HT1080 (cell line): ENCODE data around the gene ADISSP. TPM values are rescaled to one million over a fixed set of nuclear protein-coding genes. Genes with fewer than 3 reads are reported as not detected.

Experiments
- DNase-seq: peaks from one replicate; pipeline ENCODE4 v3.0.0-alpha.2; 2015; ENCODE audit warnings: low read depth
- total RNA-seq: library from RNA; depleted of rRNA; stranded (reverse); fragments of >200 nt; shearing (Covaris generic); gene quantifications from 2 replicates; pipeline ENCODE4 v1.2.3, GENCODE V29; 2014

Gene ADISSP
- total RNA-seq, 1 experiment from 2014 or later: 171 TPM

DNA sequence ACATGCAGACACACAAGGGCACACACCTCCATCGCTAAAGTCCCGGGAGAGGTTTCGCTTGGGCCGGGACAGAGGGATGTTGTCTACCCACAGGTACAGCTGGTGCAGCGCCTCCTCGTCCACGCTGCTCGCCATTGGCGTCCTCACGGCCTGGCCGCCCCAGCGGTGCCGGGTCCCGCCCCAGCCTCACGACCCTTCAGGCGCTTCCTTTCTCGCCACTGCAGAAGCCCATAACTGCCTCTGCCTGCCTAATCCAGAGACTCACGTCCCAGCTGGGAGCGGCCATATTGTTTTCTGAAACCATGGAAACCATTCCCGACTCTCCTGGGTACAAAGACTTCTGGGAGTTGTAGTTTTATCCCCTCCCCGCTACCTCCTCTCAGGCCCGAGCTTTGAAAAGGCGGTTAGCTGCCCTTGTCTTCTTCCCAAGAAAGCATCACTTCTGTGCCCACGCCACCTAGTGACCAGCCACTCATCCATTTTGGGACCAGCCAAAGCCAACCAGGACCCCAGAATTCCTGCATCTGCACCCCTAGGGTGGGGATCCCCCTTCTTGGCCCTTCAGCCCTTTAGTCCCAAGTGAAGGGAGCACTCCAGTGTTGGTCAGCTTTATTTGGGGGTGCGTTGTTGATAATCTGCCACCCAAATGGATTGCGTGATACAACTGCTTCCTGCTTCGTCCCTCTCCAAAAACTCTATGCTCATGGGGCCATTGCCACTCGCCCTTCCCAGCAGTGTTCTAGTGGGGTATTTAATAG, 13.8 kb upstream of the ADISSP start, which contains the start of gene SPEF1:
Gene SPEF1 (minus strand): TSS at position 296 of the 758 bp plus-strand sequence. CDS start 161 bp downstream, at position 135.
- peak; percentile 96 for DNase-seq

DNA sequence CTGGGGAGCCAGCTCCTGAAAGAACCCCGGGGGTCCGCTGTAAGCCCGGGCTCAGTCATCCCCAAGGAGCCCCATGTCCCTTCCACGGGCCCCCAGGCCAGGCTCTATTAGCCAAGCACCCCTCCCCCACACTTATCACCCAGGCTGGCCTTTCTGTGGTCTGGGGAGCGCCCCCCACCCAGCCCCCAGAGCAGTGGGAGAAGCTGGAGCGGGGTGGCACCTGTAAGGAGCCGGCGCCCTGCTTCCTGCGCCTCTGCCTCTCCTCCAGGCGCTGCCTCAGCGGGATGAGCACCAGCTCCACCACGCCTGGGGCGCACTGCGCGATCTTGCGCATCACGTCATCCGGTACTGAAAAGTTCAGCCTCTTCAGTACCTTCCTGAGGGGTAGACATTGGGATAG, 11.4 kb upstream of the ADISSP start:
- DNase-seq: no peak

DNA sequence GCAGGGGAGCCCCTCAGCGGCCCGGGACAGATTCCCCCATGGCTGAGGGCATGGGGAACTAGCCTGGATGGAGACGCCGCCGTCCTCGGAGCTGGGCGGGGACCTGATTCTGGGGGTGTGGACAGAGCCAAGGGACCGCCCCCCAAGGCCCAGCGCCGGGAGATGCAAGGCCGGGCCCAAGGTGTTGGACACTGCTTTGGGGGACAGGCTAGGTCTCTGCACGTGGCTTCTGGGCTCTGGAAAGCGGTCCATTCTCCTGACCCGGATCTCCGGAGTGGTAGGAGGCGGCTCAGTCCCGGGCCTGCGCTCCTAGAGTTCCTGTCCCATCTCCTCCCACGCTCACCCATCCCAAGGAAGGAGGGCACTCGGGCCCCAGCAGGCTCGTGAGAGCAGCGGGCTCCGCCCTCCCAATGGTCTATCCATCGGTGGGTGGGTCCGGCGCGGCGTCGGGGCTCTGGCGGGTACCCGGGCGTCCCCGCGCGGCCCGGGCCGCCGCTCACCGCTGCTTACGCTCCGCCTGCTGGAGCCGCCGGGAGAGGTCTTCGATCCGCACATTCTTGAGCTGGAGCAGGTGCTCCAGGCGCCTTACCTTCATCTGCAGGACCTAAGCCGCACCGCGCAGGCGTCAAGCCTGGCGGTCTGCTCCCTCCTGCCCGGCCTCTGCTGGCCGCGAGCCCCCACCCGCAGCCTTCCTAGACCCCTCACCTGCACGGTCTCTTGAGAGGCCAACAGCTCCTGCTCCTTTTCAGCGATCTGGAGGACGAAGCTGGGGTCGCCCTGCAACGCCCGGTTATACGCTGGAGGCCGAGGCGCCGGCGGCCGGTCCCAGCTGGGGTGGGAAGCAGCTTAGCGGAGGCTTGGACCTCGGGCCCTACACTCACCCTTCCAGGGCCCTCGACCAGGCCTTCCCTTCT, 10.4 kb upstream of the ADISSP start:
- no peak for DNase-seq

DNA sequence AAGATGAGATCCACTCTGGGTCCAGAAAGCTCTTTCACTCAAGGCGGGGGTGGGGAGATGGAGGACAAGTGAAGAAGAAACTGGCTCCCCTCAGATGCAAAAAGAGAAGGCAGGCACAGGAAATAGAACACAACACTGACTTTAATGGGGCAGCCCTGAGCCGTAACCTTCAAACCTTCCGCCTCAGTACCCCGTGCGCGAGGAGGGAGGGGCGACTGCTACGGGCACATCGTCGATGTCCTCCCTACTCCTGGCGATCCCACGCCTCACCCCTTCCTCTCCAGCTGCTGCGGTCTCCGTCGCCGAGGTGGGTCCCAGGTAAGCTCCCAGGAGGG, 9.8 kb upstream of the ADISSP start:
- no peak for DNase-seq

DNA sequence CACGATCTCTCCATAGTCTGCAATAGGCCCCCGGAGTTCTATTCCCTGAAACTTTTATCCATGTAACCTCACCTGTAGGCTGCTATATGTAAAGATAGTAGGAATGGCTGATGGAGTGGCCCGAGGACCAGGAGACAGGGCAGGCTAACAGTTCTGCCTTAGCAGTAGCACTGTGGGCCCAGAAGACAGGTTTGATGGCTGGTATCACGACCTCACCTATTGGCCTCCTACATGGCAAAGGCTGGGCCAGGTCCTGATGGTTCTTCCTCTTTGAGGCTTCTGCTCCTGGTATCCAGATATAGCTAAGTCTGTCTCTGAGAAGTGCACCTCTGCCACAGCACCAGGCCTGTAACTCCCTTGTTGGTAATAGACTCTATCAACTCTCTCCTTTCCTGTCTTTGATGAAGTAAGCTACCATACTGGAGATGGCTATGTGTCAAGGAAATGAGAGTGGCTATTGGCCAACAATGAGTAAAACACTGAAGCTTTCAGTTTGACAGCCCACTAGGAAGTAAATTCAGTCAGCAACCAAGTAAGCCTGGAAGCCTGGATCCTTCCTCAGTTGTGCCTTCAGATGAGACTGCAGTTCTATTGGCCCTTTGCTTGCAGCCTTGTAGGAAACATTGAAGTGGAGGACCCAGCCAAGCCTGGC, 8.0 kb upstream of the ADISSP start:
- no peak for DNase-seq

DNA sequence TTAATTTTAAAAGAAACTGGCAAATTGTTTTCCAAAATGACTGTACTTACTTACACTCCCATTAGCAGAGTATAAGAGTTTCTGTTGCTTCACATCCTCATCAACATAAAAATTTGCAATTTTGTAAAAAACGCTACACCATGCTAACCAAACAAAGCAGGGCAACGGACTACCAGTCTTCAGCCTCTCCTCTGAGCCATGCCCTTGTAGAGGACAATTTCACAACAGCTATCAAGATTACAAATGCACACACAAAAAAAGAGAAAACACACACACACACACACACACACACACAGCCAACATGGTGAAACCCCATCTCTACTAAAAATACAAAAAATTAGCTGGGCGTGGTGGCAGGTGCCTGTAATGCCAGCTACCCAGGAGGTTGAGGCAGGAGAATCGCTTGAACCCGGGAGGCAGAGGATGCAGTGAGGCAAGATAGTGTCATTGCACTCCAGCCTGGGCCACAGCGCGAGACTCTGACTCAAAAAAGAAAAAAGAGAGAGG, 4.1 kb upstream of the ADISSP start:
- DNase-seq: no peak

DNA sequence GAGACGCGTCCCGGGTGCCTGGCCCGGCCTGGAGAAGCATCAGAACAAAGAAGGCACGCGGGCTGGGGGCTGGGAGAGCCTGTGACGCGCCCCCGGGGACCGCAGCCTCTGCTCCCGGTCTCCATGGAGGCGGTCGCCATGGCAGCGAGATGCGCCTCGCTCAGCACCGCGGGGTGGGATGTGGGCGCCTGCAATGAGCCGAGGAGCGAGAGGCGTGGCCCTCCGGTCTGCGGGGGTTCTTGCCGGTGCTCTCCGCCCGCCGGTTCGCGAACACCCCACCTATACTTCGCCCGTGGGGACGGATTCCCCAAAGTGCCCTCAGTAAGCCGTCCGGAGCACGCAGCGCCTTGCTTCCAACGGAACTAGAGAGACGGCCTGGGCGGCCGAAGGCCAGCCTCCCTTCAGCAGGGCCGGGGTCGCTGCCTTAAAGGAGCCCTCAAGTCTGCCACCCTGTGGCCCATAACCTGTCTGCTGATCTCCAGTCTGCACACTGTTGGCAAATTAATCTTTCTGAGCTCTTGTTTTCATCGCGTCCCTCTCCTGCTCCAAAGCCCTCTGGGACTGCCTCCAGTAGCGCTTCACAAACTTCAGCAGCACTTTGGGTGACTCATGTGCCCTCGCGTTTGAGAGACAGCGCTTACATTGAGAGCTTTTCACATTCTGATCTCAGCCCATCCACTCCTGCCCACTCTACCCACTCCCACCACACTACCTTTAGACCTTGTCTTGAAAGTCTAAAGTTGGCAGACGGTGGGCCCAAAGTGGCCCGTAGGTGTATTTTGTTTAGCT, 983 bp upstream of the ADISSP start:
- DNase-seq: peak; percentile 85

DNA sequence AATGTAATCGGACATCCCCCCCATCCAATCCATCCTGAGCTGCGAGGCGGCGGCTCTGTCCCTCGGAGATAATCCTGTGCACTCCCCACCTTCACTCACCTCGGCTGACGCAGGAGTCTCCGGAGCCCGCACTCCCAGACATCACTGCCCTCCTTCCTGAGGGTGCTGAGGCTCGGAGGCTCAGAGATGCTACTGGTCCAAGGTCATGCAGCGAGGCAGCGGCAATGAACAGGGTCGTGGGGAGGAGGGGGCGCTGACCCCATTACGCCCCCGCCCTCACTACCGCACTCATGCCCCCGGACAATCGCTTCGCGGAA, 485 bp downstream of the ADISSP start:
- DNase-seq: no peak

DNA sequence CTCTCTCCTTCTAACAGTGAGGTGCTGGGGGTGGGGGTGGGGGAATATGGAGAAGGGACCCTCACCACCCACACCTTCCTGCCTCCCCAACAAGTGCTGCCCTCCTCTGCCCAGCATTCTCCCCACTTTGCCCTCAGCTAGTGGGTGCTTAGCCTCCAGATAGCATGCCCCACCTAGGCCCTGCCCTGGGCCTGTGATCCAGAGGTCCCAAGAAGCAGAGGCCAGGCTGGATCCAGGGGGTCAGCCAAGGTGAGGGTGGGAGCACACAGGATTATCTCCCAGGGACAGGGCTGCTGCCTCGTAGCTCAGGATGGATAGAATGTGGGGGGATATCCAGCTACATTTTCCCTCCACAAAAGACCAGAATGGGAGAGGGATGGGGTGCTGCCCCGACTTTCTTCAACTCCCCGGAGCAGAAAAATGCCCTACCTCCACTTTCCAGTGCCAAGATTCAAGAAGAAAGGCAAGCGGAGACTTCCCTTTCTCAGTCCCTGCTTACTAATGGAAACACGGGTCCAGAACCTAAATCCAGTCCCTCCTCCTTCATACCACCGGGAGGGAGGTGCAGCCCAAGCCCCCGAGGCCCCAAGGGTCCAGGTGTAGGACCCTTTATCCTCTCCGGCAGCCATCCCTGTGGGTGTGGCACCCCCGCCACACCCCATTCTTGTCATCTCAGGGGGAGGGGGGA, 987 bp downstream of the ADISSP start:
- no peak for DNase-seq

DNA sequence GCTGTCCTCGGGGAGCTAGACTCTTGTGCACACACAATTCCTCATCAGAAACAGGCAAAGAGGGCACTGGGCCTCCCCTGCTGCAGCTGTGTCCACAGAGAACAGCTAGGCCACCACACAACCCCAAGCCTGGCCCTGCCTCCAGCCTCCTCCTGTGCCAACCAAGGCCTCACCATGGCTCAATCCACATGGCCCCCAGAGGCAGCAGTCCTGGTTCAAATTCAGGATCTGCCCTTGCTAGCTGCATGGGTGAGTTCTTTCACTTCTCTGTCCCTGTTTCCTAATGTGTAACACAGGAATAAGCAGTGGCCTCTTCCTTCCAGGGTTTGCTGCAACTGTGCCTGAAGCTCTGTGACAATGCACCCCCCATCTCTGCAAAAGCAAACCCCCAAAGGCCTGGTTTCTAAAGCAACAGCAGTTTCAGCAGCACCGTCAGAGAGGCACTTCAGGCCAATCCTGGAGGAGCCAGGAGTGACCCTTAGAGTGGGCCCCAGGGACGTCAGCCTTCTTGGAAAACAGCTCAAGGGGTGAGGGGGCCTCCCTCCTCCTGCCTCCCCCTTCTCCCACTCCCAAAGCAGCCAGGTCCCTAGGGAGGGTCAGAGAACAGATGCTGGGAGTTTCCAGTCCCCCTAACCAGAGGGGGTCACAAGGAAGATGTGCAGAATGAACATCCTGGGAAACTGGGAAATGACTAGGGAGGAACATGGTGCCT, 2.2 kb downstream of the ADISSP start:
- no peak for DNase-seq

DNA sequence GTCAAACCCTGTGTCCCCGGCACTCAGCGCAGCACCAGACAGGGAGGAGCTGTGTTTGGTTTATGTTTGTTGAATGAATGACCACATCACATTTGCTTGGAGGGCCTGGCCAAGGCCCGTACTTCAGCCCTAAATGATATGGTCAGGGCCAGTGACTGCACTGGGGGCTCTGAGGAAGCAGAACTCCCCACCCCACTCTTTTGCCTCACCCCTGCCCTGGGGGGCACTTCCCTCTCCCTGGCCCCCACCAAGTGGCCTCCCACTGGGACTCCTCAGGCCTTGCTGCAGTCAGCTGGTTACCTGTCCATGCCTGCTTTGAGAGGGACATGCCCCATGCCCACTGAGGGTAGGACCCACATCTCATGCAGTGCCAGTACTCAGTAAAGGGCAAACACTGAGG, 2.9 kb downstream of the ADISSP start:
- no peak for DNase-seq

DNA sequence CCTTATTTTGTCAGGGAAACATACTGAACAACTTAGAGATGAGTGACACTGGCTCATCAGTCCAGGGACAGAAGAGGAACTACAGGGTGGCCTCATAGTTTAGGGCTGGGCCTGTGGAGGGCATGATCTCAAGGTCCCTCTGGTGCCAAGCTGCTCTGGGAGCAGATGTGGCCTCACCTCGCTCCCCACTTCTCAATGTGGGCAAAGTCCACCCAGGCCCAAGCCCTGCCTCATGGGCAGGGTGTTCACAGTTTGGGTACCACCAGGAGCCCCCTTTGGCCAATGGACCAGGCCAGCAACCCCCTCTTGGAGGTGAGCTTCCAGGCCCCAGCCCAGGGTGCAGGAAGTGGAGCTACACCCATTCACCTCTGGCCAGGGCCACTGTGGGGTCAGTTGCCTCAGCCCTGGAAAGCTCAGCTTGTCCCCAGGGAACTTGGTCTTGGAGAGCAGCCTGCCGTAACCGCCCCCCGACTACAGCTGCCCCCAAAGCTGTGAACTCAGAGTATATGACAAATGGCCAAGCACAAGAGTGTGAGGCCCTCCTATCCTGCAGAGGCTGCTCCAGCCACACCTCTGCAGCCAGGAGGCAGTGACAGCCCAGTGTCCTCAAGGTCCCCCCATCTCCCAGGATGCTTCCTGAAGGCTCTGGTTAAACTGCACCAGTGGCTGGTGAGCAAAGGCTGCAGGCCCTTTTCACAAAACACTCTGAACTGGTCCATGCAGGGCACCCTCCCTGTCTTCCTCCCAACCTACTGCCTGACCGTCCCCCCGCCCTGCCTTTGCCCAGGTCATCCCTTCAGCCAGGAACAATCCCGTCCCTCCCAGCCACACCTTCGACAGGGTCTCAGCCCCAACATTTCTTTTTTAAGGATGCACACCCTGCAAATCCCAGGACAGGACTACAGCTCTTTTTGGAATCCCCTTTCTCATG, 3.6 kb downstream of the ADISSP start:
- DNase-seq: no peak

DNA sequence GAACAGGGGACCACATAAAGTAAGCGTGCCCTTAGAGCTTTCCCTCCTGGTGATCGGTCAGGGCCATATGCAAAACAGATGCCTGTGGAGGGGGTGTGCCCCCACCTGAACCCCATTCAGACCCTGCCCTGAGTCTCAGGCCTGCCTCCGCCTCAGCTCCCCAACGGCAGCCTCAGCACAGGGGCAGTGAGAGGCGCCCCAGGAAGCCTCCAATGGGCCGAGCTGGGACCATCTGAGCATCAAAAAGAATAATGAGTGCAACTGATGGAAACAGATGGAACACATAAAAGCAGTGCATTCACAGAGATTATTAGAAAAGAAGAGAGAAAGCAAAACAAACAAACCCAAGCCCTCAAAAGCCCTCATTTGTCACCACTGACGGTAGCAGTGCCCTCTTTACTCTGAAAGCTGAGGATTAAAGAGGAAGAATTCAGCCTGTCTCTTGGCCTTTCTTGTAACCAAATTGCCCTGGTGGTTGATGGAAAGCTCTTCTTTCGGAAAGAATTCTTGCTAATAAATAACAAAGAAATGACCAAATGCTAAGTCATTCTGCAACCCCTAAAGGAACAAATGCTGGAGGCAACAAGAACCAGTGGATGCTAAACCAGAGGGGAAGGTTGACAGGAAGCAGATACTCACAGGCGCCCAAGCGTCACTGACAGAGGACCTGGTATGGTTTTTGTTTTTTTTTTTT, 6.8 kb downstream of the ADISSP start:
- no peak for DNase-seq

DNA sequence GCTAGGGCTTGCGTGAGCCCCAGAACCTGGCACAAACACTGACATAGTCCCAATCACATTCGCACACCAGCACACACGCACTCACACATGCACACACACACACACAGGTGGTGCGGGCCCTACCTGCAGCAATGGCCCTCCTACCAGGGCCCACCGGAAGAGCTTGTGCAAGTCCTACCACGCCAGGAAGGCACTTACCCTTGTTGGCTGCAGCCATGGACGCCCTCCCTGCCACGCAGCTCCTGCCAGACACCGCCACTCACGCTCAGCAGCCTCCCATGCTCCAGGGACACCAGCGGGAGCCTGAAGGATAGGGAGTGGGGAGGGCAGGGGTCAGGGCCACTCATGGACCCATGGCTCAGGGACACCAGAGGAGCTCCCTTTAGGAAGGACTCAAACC, 7.7 kb downstream of the ADISSP start:
- no peak for DNase-seq

DNA sequence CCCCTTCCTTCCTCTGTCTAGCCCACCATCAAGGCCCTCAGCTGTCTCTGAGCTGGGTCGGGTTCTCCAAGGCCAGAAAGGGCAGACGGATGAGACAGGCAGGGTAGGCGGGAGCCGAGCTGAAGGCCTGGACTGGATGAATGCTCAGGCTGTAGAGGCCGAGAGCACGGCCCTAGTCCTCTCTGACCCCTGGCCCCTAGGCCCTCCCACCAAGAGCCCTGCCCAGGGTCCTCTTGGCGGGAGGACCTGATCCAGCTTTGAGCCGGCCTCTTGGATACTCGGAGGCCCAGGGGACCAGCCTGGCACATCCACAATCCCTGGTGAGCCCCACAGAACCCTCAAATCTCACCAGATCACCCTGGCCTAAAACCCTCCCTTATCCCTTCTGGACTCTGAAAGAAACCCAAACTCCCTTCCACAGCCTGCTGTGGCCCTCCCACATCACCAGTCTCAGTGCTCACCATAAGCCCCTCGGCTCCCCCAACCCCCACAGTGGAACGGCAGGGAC, 8.2 kb downstream of the ADISSP start:
- no peak for DNase-seq

DNA sequence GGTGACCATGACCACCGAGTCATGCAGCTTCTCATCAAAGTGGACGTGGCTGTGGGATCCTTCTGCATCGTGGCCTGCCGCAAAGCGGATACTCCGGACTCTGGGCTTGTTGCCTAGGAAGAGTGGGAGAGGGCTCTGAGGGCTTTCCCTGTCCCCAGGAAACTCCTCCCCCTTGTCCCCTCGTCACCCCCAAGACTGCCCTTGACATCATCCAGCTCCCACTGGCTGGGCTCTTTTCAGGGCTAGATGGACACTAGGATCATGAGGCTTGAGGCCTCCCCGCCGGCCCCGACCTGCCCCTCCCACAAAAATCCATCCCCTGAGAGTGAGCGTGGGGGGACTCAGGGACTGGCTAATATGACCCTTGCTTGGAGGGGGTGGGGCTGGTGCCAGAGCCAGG, 9.0 kb downstream of the ADISSP start:
- DNase-seq: no peak

DNA sequence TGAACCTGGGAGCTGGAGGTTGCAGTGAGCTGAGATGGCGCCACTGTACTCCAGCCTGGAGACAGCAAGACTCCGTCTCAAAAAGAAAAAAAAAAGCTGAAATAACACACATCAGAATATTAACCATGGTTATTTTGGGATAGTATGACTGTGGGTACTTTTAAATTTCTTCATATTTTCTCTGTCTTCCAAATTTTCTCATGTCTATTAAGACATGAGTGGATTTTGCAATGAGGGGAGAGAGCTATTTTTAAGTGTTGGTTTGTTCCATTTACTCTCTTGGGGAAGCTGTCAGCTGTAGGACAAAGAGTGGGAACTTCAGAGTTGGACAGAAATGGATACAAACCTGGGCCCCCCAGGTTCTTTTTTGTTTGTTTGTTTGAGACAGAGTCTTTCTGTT, 10.3 kb downstream of the ADISSP start:
- DNase-seq: no peak
